HG02884 (cell line): ENCODE results near the gene KRT26.

Experiments used
- ATAC-seq: cut with Tn5 transposase; IDR thresholded peaks from one replicate; pipeline ENCODE4 v1.9.1; 2021; ENCODE audit warnings: mild to moderate bottlenecking, moderate library complexity; ENCODE audit not compliant: unreplicated experiment

KRT26 gene

DNA sequence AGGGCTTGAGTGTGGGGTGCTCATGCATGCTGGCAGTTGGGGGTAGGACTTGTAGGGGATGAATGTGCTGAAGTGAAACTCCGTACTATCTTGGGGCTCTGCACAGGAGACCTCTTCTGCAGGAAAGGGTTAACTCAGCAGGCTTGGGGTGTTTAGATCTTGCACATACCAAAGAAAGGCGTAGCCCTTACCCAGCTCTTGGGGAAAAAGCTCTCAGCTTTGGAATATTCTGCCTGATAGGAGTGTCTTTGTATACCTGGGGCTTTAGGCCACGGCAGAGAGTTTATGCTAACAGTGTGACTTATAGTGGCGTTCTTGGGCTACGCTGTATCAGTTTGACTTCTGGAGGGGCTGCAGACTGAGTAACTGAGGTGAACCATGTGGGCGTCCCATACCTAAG lies 38.0 kb downstream of the KRT26 start:
- ATAC-seq, result no peak

DNA sequence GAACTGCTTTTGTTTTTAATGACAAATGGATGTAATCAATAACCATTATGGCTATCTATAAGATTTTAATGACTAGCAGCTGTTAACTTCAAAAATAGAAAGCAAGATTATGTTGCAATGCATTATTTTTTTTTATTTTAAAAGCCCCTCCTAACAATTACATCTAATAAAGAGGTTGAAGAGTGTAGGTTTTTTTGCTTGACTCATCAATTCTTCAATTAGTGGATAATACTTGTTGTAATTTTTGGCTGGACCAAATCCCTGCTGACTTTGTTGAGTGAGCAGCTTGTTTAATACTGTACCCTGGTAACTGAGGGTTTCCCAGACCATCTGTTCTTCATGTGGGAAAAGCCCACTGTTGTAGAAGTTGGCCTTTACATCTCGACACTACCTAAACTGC lies 41.0 kb downstream of the KRT26 start:
- ATAC-seq, result no peak

DNA sequence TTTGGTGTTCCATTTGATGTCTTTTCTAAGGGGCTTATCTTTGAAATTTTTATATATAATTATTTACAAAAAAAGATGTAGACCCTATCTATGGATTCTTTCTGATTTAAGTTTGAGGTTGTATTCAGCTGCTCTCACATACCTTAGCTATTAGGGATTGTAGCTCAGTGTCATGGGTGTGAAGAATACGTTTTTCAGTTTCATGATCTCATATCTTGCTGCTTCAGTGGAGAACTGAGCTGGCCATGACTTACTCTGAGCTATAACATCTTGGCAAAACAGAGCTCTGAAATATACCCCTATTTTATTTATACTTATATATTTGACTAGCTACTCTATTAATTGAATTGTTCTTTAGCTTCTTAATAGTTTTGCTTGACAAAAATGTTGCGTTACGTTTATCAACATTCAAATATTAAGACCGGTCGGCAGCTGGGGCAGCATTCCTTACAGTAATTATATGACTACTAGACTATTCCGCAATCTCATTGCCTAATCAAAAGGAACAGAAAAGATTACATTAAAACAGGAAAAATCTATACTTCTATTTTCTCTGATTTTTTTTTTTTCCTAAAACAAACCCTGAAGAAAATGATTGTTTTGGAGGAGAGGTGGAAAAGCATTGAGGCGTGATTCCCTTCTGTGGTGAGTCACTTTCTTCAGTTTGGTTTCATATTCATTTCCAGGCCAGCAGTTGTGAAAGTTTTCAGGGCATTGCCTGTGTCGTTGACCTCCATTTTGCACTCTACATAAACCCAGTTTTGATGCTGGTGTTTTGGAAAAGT lies 44.4 kb downstream of the KRT26 start:
- no peak for ATAC-seq

- ATAC-seq, result no peak
These were observed 45.1 kb downstream of the KRT26 start for GRCh38 chr17:40726919-40727318.

GRCh38 chr17:40724656-40725055 lies 47.3 kb downstream of the KRT26 start:
- no peak for ATAC-seq

GRCh38 chr17:40722241-40722640 lies 49.8 kb downstream of the KRT26 start:
- no peak for ATAC-seq

DNA sequence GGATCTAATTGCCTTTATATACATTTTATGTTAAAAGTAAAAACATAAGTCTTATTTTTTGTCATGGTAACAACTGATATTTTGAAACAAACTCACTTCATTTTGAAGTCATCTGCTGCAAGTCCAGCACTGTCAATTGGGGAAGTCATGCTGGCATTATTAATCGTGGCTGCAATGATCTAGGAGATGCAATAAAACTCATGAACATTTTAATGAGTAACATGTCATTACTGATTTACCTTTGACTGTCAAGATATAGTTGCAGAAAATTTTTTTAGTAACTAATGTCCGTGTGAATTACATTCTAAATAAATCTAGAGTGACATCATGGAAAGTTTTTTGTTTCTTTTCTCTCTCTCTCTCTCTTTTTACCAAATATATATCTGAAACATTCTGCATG lies 51.1 kb downstream of the KRT26 start:
- ATAC-seq, result no peak

DNA sequence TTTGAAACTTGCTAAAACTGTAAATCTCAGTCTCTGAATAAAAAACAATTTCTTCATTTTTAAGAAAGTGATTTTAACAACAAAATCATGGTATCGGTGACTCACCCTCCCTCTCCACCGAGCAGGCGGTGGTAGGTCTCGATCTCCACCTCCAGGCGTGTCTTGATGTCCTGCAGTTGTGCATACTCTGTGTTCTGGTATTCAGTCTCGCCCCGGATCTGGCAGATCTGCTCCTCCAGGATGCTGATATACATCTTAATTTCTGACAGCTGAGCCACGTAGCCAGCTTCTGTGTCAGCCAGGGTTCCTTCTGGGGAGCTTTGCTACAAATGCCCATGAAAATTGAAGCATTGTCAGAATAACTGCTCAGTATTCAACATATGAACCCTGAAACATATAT lies 53.1 kb downstream of the KRT26 start:
- no peak for ATAC-seq

DNA sequence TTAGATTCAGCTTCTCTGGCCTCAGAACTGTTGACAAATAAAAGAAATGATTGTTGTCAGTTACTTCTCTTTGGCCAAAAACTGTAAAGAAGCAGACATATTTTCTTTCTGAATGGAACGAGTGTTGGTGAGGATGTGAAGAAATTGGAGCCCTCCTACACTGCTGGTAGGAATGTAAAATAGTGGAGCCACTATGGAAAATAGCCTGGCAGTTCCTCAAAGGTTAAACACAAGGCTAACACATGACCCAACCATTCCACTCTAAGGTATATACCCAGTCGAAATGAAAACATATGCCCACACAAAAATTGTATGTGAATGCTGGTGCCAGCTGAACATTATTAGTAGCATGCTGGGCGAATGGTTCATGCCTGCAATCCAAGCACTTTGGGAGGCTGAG lies 54.2 kb downstream of the KRT26 start:
- no peak for ATAC-seq
